Muscle of leg (tissue), 11 donors: Measurements from ENCODE around the gene EZR. TPM values are rescaled to one million over a fixed set of nuclear protein-coding genes. Genes with fewer than 3 reads are reported as not detected.
A peak's percentile ranks its signal among the peaks of the same experiment; 100 is the strongest.

Experiments
- DNase-seq: peaks from one replicate; pipeline ENCODE4 v3.0.0; 2013
- H3K27ac ChIP-seq: one replicate; pipeline ENCODE4 v1.5.1; 2013; ENCODE audit warnings: mild to moderate bottlenecking, low read length, control low read depth
- H3K27me3 ChIP-seq: one replicate; pipeline ENCODE4 v1.6.1; 2013; ENCODE audit warnings: low read length; ENCODE audit not compliant: control insufficient read depth, insufficient read depth
- H3K36me3 ChIP-seq: one replicate; pipeline ENCODE4 v1.6.1; 2013; ENCODE audit warnings: low read length; ENCODE audit not compliant: control insufficient read depth, insufficient read depth
- H3K4me1 ChIP-seq: one replicate; pipeline ENCODE4 v1.6.1; 2013; ENCODE audit warnings: low read length; ENCODE audit not compliant: control insufficient read depth, insufficient read depth
- H3K4me3 ChIP-seq: one replicate; pipeline ENCODE4 v1.5.1; 2013; ENCODE audit warnings: low read length, control low read depth
- H3K9me3 ChIP-seq: replicated peaks from 2 replicates; pipeline ENCODE4 v1.6.1; 2013; ENCODE audit warnings: low read depth, low read length; ENCODE audit not compliant: control insufficient read depth
- WGBS: methylation state at CpG from one replicate; pipeline ENCODE4 v1.1.5; 2013; ENCODE audit warnings: missing lambda C conversion rate; ENCODE audit not compliant: insufficient coverage; 5-methylcytosine and 5-hydroxymethylcytosine counted together
- polyA plus RNA-seq, 8 donors: library from polyadenylated mRNA; unstranded; fragments of 120-200 nt; gene quantifications; one replicate each; pipeline versions ENCODE4 v1.2.1 to v1.2.3, GENCODE V29; 2013; ENCODE audit warnings: inconsistent platforms in 1 of 8, low replicate concordance in 1 of 8; ENCODE audit not compliant: insufficient read length in 8 of 8, insufficient read depth in 1 of 8
- total RNA-seq: library from RNA; stranded (reverse); fragments of 120-200 nt; gene quantifications from one replicate; pipeline ENCODE4 v1.2.4, GENCODE V29; 2013

The EZR gene
- total and polyA plus RNA-seq, 9 donors = 23.3 to 58.5 (median 37.8) TPM

GRCh38 chr6:158808941-158809678 is 10.1 kb downstream of the EZR start:
- no peak for DNase-seq
- H3K9me3 ChIP-seq = no peaks in the 10 kb centered on the region
- H3K27me3 ChIP-seq = no peaks in the 10 kb centered on the region
- H3K4me3 ChIP-seq = no peak overlapping the region
- H3K36me3 ChIP-seq = peaks cover 5% of the 10 kb centered on the region
- no peak overlapping the region for H3K27ac ChIP-seq
- H3K4me1 ChIP-seq = peaks cover 9% of the 10 kb centered on the region
- 63% methylated on average over 3 of the region's 8 CpGs for WGBS

DNA sequence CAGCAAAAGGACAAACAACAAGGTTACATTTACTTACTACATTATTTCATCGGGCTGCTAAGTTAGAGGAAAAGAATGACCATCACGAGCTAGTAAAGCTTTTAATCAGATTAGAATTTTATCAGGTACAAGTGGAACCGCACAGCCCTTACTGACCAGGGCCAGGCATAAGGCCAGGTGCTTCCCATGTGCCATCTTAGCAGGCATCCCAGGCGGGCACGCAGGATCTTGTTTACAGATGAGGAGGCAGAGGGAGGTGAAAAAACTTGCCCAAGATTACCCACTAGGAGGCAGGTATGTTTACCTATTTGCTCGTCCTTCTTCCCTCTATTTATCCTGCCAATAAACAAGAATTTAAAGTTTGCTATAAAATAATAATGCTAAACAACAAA is 10.7 kb downstream of the EZR start:
- Histone ChIP-seq H3K9me3 (no peaks in the 10 kb centered on the region), H3K36me3 (peaks cover 5% of the 10 kb centered on the region), H3K4me3 (no peak overlapping the region), H3K4me1 (peaks cover 4% of the 10 kb centered on the region), H3K27me3 (no peaks in the 10 kb centered on the region), H3K27ac (no peak overlapping the region)
- 92% methylated on average over 2 of the region's 6 CpGs for WGBS
- DNase-seq = no peak

GRCh38 chr6:158807515-158808441 is 11.4 kb downstream of the EZR start:
- H3K27ac ChIP-seq = no peak overlapping the region
- DNase-seq = no peak
- WGBS = 80% methylated on average over 1 of the region's 8 CpGs
- peaks cover under 1% of the 10 kb centered on the region for H3K4me1 ChIP-seq
- H3K4me3 ChIP-seq = no peak overlapping the region
- no peaks in the 10 kb centered on the region for H3K9me3 ChIP-seq
- H3K27me3 ChIP-seq = no peaks in the 10 kb centered on the region
- peaks cover 5% of the 10 kb centered on the region for H3K36me3 ChIP-seq

DNA sequence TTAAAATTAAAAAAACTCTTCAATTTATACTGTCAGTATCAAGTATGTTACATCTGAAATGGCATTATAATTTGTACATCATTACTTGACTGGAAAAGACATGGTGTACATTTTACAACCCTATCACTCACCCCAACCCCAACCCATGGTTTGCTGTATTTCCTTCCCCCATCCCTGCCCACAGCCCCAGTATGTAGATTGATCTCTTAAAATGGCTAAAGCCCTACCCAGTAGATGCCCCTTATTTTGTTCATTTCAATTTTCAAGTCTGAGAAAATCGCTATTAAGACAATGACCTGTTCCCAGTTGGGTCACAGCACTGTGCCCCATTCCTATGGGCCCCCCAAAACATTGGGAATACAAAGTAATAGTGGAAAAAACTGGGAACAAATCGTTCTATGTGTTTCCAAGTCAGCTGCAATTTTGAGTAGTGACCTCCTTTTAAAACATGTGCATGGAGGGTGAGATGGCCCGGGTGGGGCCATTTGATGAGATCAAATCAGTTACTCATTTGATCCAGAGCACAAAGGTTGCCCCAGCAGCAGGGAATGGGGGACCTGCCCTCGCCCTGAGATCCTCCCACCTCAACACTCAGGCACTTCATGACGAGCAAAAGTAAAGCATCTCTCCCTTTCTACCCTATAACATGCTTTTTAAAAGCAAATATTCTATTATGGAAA is 13.3 kb downstream of the EZR start:
- H3K4me3 ChIP-seq = no peak overlapping the region
- peaks cover 7% of the 10 kb centered on the region for H3K4me1 ChIP-seq
- WGBS = 92% methylated on average over 2 of the region's 5 CpGs
- peaks cover 5% of the 10 kb centered on the region for H3K36me3 ChIP-seq
- DNase-seq = no peak
- no peak overlapping the region for H3K27ac ChIP-seq
- no peaks in the 10 kb centered on the region for H3K9me3 ChIP-seq
- no peaks in the 10 kb centered on the region for H3K27me3 ChIP-seq

- Histone ChIP-seq H3K36me3 (peaks cover 5% of the 10 kb centered on the region), H3K27me3 (no peaks in the 10 kb centered on the region), H3K9me3 (no peaks in the 10 kb centered on the region), H3K4me3 (no peak overlapping the region), H3K27ac (peak overlapping the region; percentile 77), H3K4me1 (peaks cover 10% of the 10 kb centered on the region)
- no peak for DNase-seq
These were observed 15.0 kb downstream of the EZR start for GRCh38 chr6:158804207-158804606.

DNA sequence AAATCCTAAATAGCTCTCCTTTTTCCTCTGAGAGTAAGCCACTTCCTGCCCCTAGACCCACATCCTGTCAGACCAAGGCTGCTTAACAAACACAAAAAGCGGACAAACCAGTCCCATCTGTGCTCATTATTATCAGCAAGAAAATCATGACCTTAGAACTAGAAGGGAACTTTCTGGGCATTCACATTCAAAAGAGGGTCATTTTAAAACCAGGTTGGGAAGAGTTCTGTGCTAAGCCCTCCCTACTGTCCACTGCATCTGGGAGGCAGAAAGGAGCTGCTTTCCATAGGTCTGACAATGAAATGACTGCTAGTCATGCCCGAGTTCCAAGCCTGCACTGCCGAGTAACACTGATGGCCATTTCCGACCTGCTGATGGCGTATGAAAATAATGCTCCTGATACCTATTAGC is 15.4 kb downstream of the EZR start:
- Histone ChIP-seq H3K27ac (peak overlapping the region; percentile 77), H3K36me3 (peaks cover 4% of the 10 kb centered on the region), H3K4me3 (no peak overlapping the region), H3K9me3 (no peaks in the 10 kb centered on the region), H3K4me1 (peaks cover 14% of the 10 kb centered on the region), H3K27me3 (no peaks in the 10 kb centered on the region)
- peak; percentile 56 for DNase-seq
- 15% methylated on average over 4 of the region's 5 CpGs for WGBS

GRCh38 chr6:158801655-158802294 is 17.4 kb downstream of the EZR start:
- Histone ChIP-seq H3K4me3 (no peak overlapping the region), H3K27me3 (no peaks in the 10 kb centered on the region), H3K4me1 (peaks cover 16% of the 10 kb centered on the region), H3K36me3 (no peaks in the 10 kb centered on the region), H3K27ac (no peak overlapping the region), H3K9me3 (no peaks in the 10 kb centered on the region)
- 86% methylated on average over 5 of the region's 7 CpGs for WGBS
- peak; percentile 69 for DNase-seq

- 34% methylated on average over 5 of the region's 11 CpGs for WGBS
- Histone ChIP-seq H3K9me3 (no peaks in the 10 kb centered on the region), H3K27ac (peak overlapping the region; percentile 39), H3K36me3 (peaks cover 2% of the 10 kb centered on the region), H3K4me3 (no peak overlapping the region), H3K4me1 (peaks cover 16% of the 10 kb centered on the region), H3K27me3 (no peaks in the 10 kb centered on the region)
- DNase-seq = peak; percentile 48
These were observed 19.9 kb downstream of the EZR start for GRCh38 chr6:158799051-158799792.

GRCh38 chr6:158798311-158798710 is 20.9 kb downstream of the EZR start:
- Histone ChIP-seq H3K27me3 (no peaks in the 10 kb centered on the region), H3K4me1 (peaks cover 16% of the 10 kb centered on the region), H3K9me3 (no peaks in the 10 kb centered on the region), H3K36me3 (peaks cover 2% of the 10 kb centered on the region), H3K4me3 (no peak overlapping the region), H3K27ac (no peak overlapping the region)
- WGBS = 85% methylated on average over 4 of the region's 8 CpGs
- no peak for DNase-seq
